ENCODE results near the gene IFITM1. TPM values are rescaled to one million over a fixed set of nuclear protein-coding genes. Genes with fewer than 3 reads are reported as not detected.

Gene IFITM1
- total and polyA plus RNA-seq, 2 of the 13 experiments (the other 11 are each of a cell fraction or from before 2014, with no cell fraction given), result 0.38 to 11.1 TPM

DNA sequence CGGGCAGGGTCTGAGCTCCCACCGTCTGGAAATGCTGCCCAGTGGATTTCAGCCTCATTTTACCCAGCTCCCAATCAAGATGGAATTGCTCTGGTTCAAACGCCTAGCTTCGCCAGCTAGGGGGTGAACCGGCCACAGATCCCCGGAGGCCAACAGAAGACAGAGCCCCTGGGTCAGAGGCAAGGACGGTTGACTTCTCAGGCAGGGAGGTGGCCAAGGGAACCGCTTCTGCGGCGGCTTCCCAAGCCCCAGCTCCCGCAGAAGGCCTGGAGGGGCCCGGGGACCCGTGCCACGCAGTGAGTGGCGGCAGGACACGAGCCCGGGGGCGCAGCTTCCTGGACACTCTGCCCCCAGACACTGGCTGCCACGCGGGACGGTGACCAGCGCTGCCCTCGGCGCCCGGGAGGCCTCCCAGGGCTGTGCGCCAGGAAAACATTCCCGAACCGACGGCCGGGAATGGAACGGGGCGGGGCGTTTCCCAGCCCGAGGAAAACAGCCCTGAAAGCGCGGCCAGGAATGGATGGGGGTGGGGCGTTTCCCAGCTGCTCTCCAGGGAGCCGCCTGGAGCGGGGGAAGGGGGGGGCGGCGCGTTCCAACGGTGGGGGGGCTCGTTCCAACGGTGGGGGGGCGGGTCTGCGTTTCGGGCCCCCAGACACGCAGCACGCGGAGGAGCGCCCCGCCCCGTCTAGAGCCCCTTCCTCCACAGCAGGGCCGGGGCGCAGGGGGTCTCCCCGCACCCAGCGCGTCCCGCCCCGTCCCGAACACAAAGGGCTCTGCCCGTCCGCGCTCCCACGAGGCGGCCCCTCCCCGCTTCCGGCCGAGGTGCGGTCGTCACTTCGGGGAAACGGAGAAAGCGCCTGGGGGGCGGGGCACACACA, 42.0 kb downstream of the IFITM1 start (continued):
- TF ChIP-seq GATAD1 (CRISPR knock-in tag; IDR thresholded peaks at IDR 0.05), result no peak; the same call in 1 of the 2 replicates
- no peak for TF ChIP-seq ZNF773 (CRISPR knock-in tag; IDR thresholded peaks at IDR 0.05; ENCODE audit: borderline replicate concordance)
- TF ChIP-seq, protein P1, sequence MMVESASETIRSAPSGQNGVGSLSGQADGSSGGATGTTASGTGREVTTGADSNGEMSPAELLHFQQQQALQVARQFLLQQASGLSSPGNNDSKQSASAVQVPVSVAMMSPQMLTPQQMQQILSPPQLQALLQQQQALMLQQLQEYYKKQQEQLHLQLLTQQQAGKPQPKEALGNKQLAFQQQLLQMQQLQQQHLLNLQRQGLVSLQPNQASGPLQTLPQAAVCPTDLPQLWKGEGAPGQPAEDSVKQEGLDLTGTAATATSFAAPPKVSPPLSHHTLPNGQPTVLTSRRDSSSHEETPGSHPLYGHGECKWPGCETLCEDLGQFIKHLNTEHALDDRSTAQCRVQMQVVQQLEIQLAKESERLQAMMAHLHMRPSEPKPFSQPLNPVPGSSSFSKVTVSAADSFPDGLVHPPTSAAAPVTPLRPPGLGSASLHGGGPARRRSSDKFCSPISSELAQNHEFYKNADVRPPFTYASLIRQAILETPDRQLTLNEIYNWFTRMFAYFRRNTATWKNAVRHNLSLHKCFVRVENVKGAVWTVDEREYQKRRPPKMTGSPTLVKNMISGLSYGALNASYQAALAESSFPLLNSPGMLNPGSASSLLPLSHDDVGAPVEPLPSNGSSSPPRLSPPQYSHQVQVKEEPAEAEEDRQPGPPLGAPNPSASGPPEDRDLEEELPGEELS (CRISPR knock-in tag; IDR thresholded peaks at IDR 0.05), result peak; percentile 2; the same call in 1 of the 2 replicates
- TF ChIP-seq, protein P2, sequence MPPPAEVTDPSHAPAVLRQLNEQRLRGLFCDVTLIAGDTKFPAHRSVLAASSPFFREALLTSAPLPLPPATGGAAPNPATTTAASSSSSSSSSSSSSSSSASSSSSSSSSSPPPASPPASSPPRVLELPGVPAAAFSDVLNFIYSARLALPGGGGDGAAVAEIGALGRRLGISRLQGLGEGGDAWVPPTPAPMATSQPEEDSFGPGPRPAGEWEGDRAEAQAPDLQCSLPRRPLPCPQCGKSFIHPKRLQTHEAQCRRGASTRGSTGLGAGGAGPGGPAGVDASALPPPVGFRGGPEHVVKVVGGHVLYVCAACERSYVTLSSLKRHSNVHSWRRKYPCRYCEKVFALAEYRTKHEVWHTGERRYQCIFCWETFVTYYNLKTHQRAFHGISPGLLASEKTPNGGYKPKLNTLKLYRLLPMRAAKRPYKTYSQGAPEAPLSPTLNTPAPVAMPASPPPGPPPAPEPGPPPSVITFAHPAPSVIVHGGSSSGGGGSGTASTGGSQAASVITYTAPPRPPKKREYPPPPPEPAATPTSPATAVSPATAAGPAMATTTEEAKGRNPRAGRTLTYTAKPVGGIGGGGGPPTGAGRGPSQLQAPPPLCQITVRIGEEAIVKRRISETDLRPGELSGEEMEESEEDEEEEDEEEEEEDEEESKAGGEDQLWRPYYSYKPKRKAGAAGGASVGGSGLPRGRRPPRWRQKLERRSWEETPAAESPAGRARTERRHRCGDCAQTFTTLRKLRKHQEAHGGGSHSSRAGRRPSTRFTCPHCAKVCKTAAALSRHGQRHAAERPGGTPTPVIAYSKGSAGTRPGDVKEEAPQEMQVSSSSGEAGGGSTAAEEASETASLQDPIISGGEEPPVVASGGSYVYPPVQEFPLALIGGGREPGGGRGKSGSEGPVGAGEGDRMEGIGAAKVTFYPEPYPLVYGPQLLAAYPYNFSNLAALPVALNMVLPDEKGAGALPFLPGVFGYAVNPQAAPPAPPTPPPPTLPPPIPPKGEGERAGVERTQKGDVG (CRISPR knock-in tag; IDR thresholded peaks at IDR 0.05; ENCODE audit: borderline replicate concordance), result no peak
- TF ChIP-seq ZNF180 (CRISPR knock-in tag; IDR thresholded peaks at IDR 0.05; ENCODE audit: borderline replicate concordance, low read depth), result no peak
- TF ChIP-seq TAF1 (CRISPR knock-in tag; IDR thresholded peaks at IDR 0.05), result peak; percentile 78
- TF ChIP-seq RBFOX2 (IDR thresholded peaks at IDR 0.05; ENCODE audit: low read depth, low read length), result peak; percentile 99
- TF ChIP-seq, protein P3, sequence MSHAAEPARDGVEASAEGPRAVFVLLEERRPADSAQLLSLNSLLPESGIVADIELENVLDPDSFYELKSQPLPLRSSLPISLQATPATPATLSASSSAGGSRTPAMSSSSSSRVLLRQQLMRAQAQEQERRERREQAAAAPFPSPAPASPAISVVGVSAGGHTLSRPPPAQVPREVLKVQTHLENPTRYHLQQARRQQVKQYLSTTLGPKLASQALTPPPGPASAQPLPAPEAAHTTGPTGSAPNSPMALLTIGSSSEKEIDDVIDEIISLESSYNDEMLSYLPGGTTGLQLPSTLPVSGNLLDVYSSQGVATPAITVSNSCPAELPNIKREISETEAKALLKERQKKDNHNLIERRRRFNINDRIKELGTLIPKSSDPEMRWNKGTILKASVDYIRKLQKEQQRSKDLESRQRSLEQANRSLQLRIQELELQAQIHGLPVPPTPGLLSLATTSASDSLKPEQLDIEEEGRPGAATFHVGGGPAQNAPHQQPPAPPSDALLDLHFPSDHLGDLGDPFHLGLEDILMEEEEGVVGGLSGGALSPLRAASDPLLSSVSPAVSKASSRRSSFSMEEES (CRISPR knock-in tag; IDR thresholded peaks at IDR 0.05), result no peak
- no peak for TF ChIP-seq ATF7 (IDR thresholded peaks at IDR 0.05)
- 0 out of 2 replicates have a peak, but pooled peaks have one; percentile 45 for TF ChIP-seq ATF7 (CRISPR knock-in tag; IDR thresholded peaks at IDR 0.05)
- TF ChIP-seq NONO (IDR thresholded peaks at IDR 0.05), result no peak
- peak; percentile 60 for TF ChIP-seq NONO (CRISPR knock-in tag; conservative IDR thresholded peaks at IDR 0.05)
- TF ChIP-seq NFIB (CRISPR knock-in tag; IDR thresholded peaks at IDR 0.05; ENCODE audit: borderline replicate concordance), result no peak
- TF ChIP-seq NRL (CRISPR knock-in tag; IDR thresholded peaks at IDR 0.05; ENCODE audit: borderline replicate concordance), result peak; percentile 50; the same call in 1 of the 2 replicates
- TF ChIP-seq, protein P4, sequence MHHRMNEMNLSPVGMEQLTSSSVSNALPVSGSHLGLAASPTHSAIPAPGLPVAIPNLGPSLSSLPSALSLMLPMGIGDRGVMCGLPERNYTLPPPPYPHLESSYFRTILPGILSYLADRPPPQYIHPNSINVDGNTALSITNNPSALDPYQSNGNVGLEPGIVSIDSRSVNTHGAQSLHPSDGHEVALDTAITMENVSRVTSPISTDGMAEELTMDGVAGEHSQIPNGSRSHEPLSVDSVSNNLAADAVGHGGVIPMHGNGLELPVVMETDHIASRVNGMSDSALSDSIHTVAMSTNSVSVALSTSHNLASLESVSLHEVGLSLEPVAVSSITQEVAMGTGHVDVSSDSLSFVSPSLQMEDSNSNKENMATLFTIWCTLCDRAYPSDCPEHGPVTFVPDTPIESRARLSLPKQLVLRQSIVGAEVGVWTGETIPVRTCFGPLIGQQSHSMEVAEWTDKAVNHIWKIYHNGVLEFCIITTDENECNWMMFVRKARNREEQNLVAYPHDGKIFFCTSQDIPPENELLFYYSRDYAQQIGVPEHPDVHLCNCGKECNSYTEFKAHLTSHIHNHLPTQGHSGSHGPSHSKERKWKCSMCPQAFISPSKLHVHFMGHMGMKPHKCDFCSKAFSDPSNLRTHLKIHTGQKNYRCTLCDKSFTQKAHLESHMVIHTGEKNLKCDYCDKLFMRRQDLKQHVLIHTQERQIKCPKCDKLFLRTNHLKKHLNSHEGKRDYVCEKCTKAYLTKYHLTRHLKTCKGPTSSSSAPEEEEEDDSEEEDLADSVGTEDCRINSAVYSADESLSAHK (CRISPR knock-in tag; IDR thresholded peaks at IDR 0.05; ENCODE audit: borderline replicate concordance), result no peak
- TF ChIP-seq ZSCAN9 (CRISPR knock-in tag; IDR thresholded peaks at IDR 0.05; ENCODE audit: borderline replicate concordance), result peak; percentile 54; the same call in 1 of the 2 replicates
- TF ChIP-seq ZNF383 (CRISPR knock-in tag; IDR thresholded peaks at IDR 0.05; ENCODE audit: borderline replicate concordance), result 0 out of 2 replicates have a peak, but pooled peaks have one; percentile 32
- peak; percentile 72 for TF ChIP-seq ZNF274 (CRISPR knock-in tag; IDR thresholded peaks at IDR 0.05)
- TF ChIP-seq AGO2 (optimal IDR thresholded peaks at IDR 0.05; ENCODE audit: low read depth, low read length), result peak; percentile 99
- peak; percentile 62; the same call in 1 of the 2 replicates for TF ChIP-seq ESRRA (CRISPR knock-in tag; IDR thresholded peaks at IDR 0.05; ENCODE audit: low read depth)
